Right atrium auricular region (tissue), 2 donors: ENCODE measurements around the gene REPS2. TPM values are rescaled to one million over a fixed set of nuclear protein-coding genes. Genes with fewer than 3 reads are reported as not detected.

Experiments used
- DNase-seq: peaks from one replicate; pipeline ENCODE4 v3.0.0-alpha.2; 2019; ENCODE audit warnings: low spot score
- H3K27ac ChIP-seq, 2 donors: fragments of 200-600 bp; sonication (generic); 1 replicate in 1 of 2; 2 replicates in 1 of 2; pipeline ENCODE4 v1.5.1; 2016 to 2019
- H3K27me3 ChIP-seq, 2 donors: fragments of 200-600 bp; sonication (generic); one replicate each; pipeline versions ENCODE4 v1.5.1 to v1.6.0; 2017 to 2019
- H3K36me3 ChIP-seq: fragments of 200-600 bp; sonication (generic); one replicate; pipeline ENCODE4 v1.5.1; 2016
- H3K4me1 ChIP-seq, 2 donors: fragments of 200-600 bp; sonication (generic); one replicate each; pipeline versions ENCODE4 v1.5.1 to v1.6.0; 2017 to 2019
- H3K4me3 ChIP-seq, 2 donors: fragments of 200-600 bp; sonication (generic); 1 replicate in 1 of 2; 2 replicates in 1 of 2; pipeline ENCODE4 v1.5.1; 2017 to 2019; ENCODE audit warnings: mild to moderate bottlenecking in 1 of 2, moderate library complexity in 1 of 2
- H3K9me3 ChIP-seq, 2 donors: fragments of 200-600 bp; sonication (generic); one replicate each; pipeline ENCODE4 v1.5.1; 2019
- total RNA-seq, 2 donors: library from RNA; depleted of rRNA; stranded (reverse); fragments of >200 nt; gene quantifications; one replicate each; pipeline ENCODE4 v1.1.0, GENCODE V29; 2016
- TF ChIP-seq, protein P1 (sequence below), 2 donors: fragments of 200-600 bp; sonication (generic); IDR thresholded peaks; one replicate each; pipeline ENCODE4 v1.5.1; 2019; ENCODE audit warnings: antibody characterized with exemption in 2 of 2

The REPS2 gene
- total RNA-seq, 2 donors from 2014 or later: 6.2 to 14.1 TPM

DNA sequence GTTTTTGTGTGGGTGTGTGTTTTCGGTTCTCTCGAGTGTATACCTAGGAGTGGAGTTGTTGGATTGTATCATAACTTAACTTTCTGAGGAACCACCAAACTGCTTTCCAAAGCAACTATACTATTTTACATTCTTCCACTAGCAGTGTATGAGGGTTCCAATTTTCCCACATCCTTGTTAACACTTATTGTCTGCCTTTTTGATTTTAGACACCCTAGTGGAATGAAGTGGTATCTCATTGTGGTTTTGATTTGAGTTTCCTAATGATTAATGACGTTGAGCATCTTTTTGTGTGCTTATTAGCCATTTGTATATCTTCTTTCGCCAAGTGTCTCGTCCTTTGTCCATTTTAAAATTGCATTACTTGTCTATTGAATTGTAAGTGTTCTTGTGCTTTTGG, 118.6 kb downstream of the REPS2 start:
- H3K9me3 ChIP-seq: no peaks in the 10 kb centered on the region
- H3K27me3 ChIP-seq: no peaks in the 10 kb centered on the region
- TF ChIP-seq, protein P1, sequence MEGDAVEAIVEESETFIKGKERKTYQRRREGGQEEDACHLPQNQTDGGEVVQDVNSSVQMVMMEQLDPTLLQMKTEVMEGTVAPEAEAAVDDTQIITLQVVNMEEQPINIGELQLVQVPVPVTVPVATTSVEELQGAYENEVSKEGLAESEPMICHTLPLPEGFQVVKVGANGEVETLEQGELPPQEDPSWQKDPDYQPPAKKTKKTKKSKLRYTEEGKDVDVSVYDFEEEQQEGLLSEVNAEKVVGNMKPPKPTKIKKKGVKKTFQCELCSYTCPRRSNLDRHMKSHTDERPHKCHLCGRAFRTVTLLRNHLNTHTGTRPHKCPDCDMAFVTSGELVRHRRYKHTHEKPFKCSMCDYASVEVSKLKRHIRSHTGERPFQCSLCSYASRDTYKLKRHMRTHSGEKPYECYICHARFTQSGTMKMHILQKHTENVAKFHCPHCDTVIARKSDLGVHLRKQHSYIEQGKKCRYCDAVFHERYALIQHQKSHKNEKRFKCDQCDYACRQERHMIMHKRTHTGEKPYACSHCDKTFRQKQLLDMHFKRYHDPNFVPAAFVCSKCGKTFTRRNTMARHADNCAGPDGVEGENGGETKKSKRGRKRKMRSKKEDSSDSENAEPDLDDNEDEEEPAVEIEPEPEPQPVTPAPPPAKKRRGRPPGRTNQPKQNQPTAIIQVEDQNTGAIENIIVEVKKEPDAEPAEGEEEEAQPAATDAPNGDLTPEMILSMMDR (IDR thresholded peaks at IDR 0.05): no peak
- no peaks in the 10 kb centered on the region for H3K36me3 ChIP-seq
- H3K27ac ChIP-seq: no peak overlapping the region
- H3K4me3 ChIP-seq: no peak overlapping the region
- DNase-seq: no peak
- H3K4me1 ChIP-seq: no peaks in the 10 kb centered on the region

- no peak for DNase-seq
Observed at GRCh38 chrX:17067534-17067933, 121.1 kb downstream of the REPS2 start.

DNA sequence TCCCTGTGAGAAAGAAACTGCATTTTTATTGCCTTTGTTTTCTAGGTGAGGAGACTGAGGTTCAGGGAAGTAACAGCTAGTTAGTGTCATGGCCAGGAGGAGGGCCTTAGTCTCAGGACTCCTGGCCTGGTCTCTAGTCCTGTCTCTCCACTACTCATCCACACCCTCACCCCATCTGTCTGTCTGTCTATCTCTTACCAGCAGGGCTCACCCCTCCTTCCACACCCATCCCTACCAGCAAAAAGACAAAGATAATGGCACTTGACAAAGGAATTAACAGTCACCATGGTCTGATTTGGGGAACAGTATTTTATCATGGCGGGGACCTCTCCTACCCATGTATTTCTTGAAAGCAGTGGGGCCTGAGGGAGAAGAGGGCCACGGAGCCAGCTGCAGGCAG, 125.8 kb downstream of the REPS2 start:
- Histone ChIP-seq H3K9me3 (no peaks in the 10 kb centered on the region), H3K36me3 (no peaks in the 10 kb centered on the region), H3K27me3 (no peaks in the 10 kb centered on the region), H3K4me1 (no peaks in the 10 kb centered on the region), H3K4me3 (no peak overlapping the region), H3K27ac (no peak overlapping the region)
- TF ChIP-seq, protein P1 (IDR thresholded peaks at IDR 0.05): no peak
- no peak for DNase-seq

More at GRCh38 chrX:17067534-17067933, 121.1 kb downstream of the REPS2 start:
- no peak overlapping the region for H3K4me3 ChIP-seq
- no peak overlapping the region for H3K27ac ChIP-seq
- no peaks in the 10 kb centered on the region for H3K27me3 ChIP-seq
- H3K36me3 ChIP-seq: no peaks in the 10 kb centered on the region
- TF ChIP-seq, protein P1 (IDR thresholded peaks at IDR 0.05): no peak
- H3K4me1 ChIP-seq: no peaks in the 10 kb centered on the region
- no peaks in the 10 kb centered on the region for H3K9me3 ChIP-seq

DNA sequence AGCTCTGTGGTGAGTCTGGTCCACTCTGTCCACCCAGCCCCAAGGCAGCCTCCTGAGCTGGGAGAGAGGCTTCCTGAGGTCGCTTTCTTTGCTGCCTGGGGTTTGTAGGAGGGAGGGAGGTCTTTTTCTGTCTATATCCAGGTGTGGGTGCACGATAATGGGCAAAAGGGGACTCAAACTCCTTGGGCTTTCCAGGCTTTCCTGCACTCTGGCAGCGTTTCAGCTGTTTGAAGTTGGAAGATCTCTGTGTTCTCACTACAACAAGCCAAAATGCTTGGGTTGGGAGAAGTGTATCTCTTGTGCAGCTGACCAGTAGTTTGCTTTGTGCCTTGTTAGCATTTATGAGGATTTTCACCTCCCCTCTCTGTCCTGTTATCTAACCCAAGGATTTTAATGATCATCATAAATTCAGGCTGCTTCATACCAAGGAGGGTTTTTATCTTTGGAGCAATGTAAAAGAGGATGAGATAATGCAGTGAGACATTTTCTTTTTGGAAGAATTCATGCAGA, 126.3 kb downstream of the REPS2 start:
- Histone ChIP-seq H3K27me3 (no peaks in the 10 kb centered on the region), H3K36me3 (no peaks in the 10 kb centered on the region), H3K9me3 (no peaks in the 10 kb centered on the region), H3K4me1 (peaks cover 0 to 3% of the 10 kb centered on the region in 2 donors), H3K27ac (no peak overlapping the region), H3K4me3 (no peak overlapping the region)
- DNase-seq: no peak
- TF ChIP-seq, protein P1 (IDR thresholded peaks at IDR 0.05): no peak

DNA sequence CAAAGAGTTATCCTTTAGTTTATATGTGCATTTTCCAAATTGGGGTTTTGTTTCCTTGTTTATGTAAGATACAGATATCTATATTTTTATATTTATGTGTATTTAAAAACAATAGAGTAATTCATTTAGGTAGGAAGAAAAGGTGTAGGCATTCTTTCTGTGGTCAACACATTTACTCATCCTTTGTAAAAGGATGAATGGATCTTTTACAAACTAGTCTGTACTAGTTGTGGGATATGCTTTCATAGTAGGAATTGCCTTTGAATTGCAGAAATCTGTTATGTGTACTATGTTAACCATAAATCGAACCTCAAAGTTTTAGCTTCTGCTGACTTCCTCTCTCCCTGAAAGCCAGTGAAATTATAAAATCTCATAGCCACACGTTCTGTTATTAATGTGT, 128.5 kb downstream of the REPS2 start:
- Histone ChIP-seq H3K9me3 (no peaks in the 10 kb centered on the region), H3K36me3 (no peaks in the 10 kb centered on the region), H3K27me3 (no peaks in the 10 kb centered on the region), H3K4me1 (peaks cover 0 to 4% of the 10 kb centered on the region in 2 donors), H3K27ac (no peak overlapping the region), H3K4me3 (no peak overlapping the region)
- TF ChIP-seq, protein P1 (IDR thresholded peaks at IDR 0.05): no peak
- DNase-seq: no peak

GRCh38 chrX:17077361-17077760, 130.9 kb downstream of the REPS2 start:
- TF ChIP-seq, protein P1 (IDR thresholded peaks at IDR 0.05): no peak

More at GRCh38 chrX:17077361-17077760, 130.9 kb downstream of the REPS2 start:
- no peak for DNase-seq
- no peaks in the 10 kb centered on the region for H3K9me3 ChIP-seq
- H3K27me3 ChIP-seq: no peaks in the 10 kb centered on the region
- H3K4me1 ChIP-seq: peaks cover 0 to 4% of the 10 kb centered on the region in 2 donors
- H3K4me3 ChIP-seq: no peak overlapping the region
- H3K36me3 ChIP-seq: no peaks in the 10 kb centered on the region
- H3K27ac ChIP-seq: no peak overlapping the region
